Gastroesophageal sphincter (tissue), 3 donors: ENCODE measurements around the gene PRDM15.

Experiments
- EP300 ChIP-seq: sonication (generic); formaldehyde crosslinking; IDR thresholded peaks from one replicate; pipeline ENCODE4 v1.6.1; 2017; ENCODE audit warnings: antibody characterized with exemption, mild to moderate bottlenecking
- POLR2A ChIP-seq, 2 donors: fragments of 450-650 bp; IDR thresholded peaks; one replicate each; pipeline ENCODE4 v1.6.1; 2017; ENCODE audit warnings: antibody characterized with exemption in 2 of 2, mild to moderate bottlenecking in 2 of 2, moderate library complexity in 1 of 2
- POLR2AphosphoS5 ChIP-seq: sonication (generic); formaldehyde crosslinking; IDR thresholded peaks from one replicate; pipeline ENCODE4 v1.6.1; 2017; ENCODE audit warnings: antibody characterized with exemption
- TF ChIP-seq, protein P1 (sequence below), 4 experiments: fragments of 200-600 bp in 2 of 4; fragments of 450-650 bp in 2 of 4; sonication (generic) in 1 of 4; IDR thresholded peaks; one replicate each; pipeline ENCODE4 v1.5.1; 2017 to 2019; ENCODE audit warnings: antibody characterized with exemption in 4 of 4, mild to moderate bottlenecking in 2 of 4, moderate library complexity in 2 of 4

DNA sequence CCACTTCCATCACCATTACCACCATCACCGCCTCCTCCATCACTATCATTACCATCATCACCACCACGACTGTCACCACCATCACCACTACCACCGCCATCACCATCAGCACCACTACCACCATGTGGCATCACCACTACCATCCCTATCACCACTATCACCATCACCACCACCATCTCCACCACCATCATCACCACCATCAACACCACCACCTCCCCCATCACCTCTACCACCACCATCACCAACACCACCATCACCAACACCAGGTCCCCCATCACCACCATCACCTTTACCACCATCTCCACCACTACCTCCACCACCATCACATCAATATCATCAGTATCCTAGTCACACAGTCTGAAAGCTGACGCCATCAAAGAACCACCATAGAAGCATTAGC lies 72.4 kb downstream of the PRDM15 start:
- TF ChIP-seq POLR2A (IDR thresholded peaks at IDR 0.05) (no peak), EP300 (no peak), POLR2AphosphoS5 (no peak)
- TF ChIP-seq, protein P1, sequence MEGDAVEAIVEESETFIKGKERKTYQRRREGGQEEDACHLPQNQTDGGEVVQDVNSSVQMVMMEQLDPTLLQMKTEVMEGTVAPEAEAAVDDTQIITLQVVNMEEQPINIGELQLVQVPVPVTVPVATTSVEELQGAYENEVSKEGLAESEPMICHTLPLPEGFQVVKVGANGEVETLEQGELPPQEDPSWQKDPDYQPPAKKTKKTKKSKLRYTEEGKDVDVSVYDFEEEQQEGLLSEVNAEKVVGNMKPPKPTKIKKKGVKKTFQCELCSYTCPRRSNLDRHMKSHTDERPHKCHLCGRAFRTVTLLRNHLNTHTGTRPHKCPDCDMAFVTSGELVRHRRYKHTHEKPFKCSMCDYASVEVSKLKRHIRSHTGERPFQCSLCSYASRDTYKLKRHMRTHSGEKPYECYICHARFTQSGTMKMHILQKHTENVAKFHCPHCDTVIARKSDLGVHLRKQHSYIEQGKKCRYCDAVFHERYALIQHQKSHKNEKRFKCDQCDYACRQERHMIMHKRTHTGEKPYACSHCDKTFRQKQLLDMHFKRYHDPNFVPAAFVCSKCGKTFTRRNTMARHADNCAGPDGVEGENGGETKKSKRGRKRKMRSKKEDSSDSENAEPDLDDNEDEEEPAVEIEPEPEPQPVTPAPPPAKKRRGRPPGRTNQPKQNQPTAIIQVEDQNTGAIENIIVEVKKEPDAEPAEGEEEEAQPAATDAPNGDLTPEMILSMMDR (IDR thresholded peaks at IDR 0.05) = no peak
